NB4 (cell line): ENCODE results near the gene ANKS1B.

Experiments
- DNase-seq: peaks from one replicate; pipeline ENCODE4 v3.0.0; 2010; ENCODE audit warnings: low read depth
- H3K4me3 ChIP-seq: one replicate; pipeline ENCODE4 v1.5.1; 2011; ENCODE audit warnings: mild to moderate bottlenecking, low read depth, low read length, moderate library complexity
- CTCF ChIP-seq: IDR thresholded peaks from one replicate; pipeline ENCODE4 v1.5.1; 2012; ENCODE audit warnings: low read depth, low read length
- MAX ChIP-seq: IDR thresholded peaks from 2 replicates; pipeline ENCODE4 v1.6.1; 2011; ENCODE audit warnings: low read depth, low read length
- MYC ChIP-seq: IDR thresholded peaks from 2 replicates; pipeline ENCODE4 v1.6.1; 2011; ENCODE audit warnings: low read depth, low read length
- POLR2A ChIP-seq: IDR thresholded peaks from 2 replicates; pipeline ENCODE4 v1.6.1; 2011; ENCODE audit warnings: mild to moderate bottlenecking; ENCODE audit not compliant: insufficient read length; ENCODE audit errors: extremely low read depth

Gene ANKS1B

GRCh38 chr12:99418379-99418778, 566.4 kb downstream of the ANKS1B start:
- no peak overlapping the region for H3K4me3 ChIP-seq
- TF ChIP-seq MYC = no peak
- TF ChIP-seq POLR2A = no peak
- TF ChIP-seq CTCF = no peak
- TF ChIP-seq MAX = no peak
- no peak for DNase-seq

GRCh38 chr12:99413751-99414150, 571.0 kb downstream of the ANKS1B start:
- TF ChIP-seq CTCF (no peak), MAX (no peak), MYC (no peak), POLR2A (no peak)
- no peak for DNase-seq
- H3K4me3 ChIP-seq = no peak overlapping the region

- no peak for TF ChIP-seq MYC
- no peak for TF ChIP-seq CTCF
- no peak for TF ChIP-seq POLR2A
- TF ChIP-seq MAX = no peak
Observed at GRCh38 chr12:99393763-99394162, 591.0 kb downstream of the ANKS1B start.

GRCh38 chr12:99392091-99392850, 592.5 kb downstream of the ANKS1B start:
- H3K4me3 ChIP-seq = no peak overlapping the region
- TF ChIP-seq MAX (no peak), MYC (no peak), POLR2A (no peak), CTCF (no peak)
- no peak for DNase-seq

More at GRCh38 chr12:99393763-99394162, 591.0 kb downstream of the ANKS1B start:
- H3K4me3 ChIP-seq = no peak overlapping the region
- no peak for DNase-seq

- peak; percentile 58 for TF ChIP-seq CTCF
- TF ChIP-seq MYC = no peak
Observed at GRCh38 chr12:99390707-99391106, 594.0 kb downstream of the ANKS1B start.

GRCh38 chr12:99389751-99390150, 595.0 kb downstream of the ANKS1B start:
- no peak for DNase-seq
- H3K4me3 ChIP-seq = no peak overlapping the region
- TF ChIP-seq CTCF = no peak

More at GRCh38 chr12:99390707-99391106, 594.0 kb downstream of the ANKS1B start:
- no peak overlapping the region for H3K4me3 ChIP-seq
- DNase-seq = peak; percentile 25
